Non-pigmented ciliary epithelial cell (primary cell): Measurements from ENCODE around the gene KCND3.
A peak's percentile ranks its signal among the peaks of the same experiment; 100 is the strongest.

Experiments used
- DNase-seq: peaks from one replicate; pipeline ENCODE4 v3.0.0-alpha.2; 2010; ENCODE audit warnings: low read depth

The KCND3 gene

GRCh38 chr1:111989531-111990025 lies at the start of gene KCND3:
Gene KCND3 (minus strand): TSS chr1:111989668.
- no peak for DNase-seq

DNA sequence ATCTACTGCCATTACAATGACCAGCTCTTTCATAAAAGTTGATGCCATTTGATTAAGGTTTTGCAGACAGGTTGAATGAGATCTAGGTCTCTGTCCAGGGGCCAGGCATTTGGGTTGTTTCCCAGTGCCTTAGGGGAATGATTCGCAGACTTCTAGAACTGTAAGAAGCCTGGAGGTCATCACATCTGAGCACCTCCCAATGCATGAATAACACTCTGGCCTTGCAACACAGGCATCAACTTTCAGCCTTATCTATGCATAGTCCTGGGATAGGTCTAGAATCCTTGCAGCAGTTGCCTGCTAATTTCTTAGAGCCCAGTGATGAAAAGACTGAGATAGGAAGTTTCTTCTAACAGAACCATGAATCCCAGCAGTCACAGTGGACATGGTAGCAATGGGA lies 44.8 kb upstream of the KCND3 start:
- DNase-seq = no peak

DNA sequence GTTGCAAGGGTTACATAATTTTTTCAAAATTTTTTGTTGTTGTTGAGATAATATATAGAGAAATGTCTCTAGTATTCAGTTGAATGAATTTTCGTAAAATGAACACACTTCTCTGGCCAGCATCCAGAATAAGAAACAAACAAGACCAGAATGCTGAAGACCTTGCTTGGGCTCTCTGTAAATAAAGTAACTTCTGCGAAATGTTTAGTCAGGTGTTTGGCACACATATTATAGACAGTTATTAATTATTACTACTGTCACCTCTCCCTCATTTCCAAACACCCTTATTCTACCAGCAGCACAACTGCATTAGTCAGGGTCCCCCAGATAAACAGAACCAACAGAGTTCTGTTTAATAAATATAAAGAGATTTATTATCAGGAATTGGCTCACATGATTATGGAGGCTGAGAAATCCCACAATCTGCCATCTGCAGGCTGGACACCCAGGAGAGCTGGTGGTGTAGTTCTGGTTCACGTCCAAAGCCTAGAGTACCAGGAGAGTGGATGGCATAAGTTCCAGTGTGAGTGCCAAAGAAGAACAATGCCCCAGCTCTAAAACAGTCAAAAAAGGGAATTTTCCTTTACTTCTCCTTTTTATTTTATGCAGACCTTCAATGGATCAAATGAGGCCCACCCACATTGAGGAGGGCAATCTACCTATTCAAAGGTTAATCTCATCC lies 44.1 kb upstream of the KCND3 start:
- no peak for DNase-seq

DNA sequence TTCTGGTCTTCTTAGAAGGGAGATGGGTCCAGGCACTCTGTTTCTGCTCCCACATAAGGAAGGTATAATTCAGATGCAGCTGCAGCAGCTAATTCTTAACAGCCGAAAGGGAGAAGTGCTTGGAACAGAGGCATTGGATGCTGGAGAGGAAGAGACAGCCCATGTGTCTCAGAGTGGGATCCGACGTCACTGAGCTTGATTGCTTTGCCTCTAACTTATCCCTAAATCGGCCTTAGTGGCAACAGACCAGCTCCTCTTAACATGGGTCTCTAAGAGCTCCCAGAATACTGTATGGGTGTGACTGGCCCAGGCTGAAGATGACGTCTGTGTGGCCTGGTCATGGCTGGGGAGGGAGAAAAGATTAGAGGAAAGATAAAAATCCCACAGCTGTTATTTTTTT lies 40.7 kb upstream of the KCND3 start:
- DNase-seq = no peak

DNA sequence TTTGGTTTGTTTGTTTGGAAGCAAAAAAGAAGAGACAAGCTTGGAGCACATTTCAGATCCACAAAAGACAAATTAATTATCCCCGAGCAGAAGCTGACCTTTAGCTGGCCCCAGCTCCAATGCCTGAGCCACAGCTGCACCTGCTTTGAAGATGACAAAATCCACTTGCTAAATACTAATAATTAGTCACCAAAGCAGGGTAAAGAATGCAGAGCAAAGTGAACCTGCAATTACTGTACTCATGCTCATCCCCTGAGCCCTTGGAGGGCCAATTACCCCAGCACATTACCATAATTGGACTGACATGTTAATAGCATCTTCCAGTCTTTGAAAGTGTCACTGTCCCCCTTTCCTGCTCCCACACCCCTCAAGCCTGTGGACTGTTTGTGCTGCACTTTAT lies 38.2 kb upstream of the KCND3 start:
- DNase-seq = no peak

DNA sequence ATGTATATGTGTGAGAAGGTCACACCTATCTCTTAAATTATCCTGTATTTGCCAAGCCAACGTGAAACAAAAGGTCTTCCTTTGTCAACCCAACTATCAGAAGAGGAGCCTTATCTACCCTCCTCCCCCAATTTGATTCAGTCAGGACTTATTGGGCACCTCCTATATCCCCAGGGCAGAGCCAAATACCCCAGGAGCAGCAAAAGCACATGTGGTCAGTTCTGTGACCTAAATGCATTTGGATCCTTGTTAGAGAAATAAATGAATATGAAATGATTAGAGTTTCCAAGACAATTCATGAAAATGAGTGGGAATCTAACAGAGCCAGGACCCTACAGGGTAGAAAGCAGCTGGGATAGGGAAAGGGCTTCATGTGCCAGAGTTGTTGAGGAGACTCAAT lies 37.0 kb upstream of the KCND3 start:
- DNase-seq = no peak

- DNase-seq = no peak
Observed at GRCh38 chr1:112026016-112026415, 36.5 kb upstream of the KCND3 start.

GRCh38 chr1:112021263-112021662 lies 31.8 kb upstream of the KCND3 start:
- no peak for DNase-seq

DNA sequence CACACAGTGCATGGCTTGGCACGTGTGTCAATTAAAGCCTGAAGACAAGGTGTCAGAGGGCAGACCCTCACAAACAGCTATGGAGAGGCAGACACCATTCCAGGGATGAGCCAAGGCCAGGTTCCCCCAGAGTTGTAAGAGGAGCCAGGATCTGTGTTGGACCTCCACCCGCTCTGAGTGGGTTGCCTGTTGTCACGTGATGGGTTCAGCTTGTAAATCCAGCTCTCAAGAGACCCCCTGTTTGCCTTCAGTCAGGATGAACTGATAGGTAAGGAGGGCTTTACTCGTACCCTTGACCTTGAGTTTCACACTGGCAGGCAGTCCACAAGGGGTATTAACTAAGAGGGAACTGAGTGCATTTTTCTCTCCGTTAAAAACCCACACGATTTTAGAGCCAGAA lies 27.7 kb upstream of the KCND3 start:
- DNase-seq = no peak

DNA sequence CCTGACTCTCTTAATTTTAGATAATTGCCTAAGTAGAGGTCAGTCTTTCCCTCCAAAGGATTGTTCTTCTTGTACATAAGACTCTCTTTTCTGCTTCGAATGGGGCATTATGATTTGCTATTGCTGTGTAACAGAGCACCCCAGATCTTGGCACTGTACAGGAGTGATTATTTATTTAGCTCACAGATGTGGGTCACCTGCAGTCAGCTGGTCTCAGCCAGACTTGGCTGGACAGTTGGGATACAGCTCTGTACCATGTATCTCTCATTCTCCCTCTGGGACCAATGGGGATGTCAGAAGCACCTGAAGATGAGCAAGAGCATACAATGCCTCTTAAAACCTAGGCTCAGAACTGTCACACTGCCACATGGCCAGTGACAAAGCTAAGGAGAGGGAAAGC lies 23.4 kb upstream of the KCND3 start:
- no peak for DNase-seq

- DNase-seq = peak; percentile 6
Observed at GRCh38 chr1:112011202-112011601, 21.7 kb upstream of the KCND3 start.

- DNase-seq = no peak
Observed at GRCh38 chr1:112007169-112007568, 17.7 kb upstream of the KCND3 start.

GRCh38 chr1:112006416-112007025 lies 17.1 kb upstream of the KCND3 start:
- DNase-seq = no peak

DNA sequence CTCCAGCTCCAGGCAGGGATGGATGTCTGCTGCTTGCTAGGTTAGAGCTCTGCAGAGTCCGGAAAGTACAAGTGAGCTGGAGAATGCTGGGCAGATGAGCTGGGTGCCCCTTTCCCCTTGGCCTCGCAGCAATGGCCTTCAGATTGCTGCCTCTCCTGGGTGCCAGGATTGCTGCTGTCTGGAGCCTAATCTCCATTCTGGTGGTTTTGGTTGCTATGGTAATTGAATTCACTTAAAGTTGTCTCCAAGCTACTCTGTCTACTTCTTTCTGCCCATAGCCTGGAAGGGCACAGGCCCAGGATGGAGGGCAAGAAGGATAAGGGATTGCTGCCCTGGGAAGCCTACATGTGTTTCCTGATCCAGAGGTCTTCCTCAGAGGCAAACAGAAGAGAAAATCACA lies 14.6 kb upstream of the KCND3 start:
- no peak for DNase-seq

DNA sequence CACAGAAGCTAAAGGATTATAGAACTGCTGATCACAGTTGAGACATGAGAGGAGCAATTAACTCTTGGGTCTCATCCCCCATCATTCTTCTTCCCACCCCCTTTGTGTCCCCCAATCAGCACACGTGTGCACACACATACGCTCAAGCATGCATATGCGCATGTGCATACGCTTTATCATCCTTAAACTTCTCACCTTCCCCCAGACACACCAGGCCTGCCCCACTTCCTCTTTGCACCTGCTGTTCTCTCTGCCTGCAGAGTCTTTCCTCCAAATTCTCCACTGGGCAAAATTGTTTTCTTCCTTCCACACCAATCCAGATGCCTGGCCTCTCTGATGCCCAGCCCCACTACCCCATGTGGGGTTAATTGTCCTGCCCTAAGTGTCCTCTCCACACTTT lies 13.0 kb upstream of the KCND3 start:
- DNase-seq = no peak

DNA sequence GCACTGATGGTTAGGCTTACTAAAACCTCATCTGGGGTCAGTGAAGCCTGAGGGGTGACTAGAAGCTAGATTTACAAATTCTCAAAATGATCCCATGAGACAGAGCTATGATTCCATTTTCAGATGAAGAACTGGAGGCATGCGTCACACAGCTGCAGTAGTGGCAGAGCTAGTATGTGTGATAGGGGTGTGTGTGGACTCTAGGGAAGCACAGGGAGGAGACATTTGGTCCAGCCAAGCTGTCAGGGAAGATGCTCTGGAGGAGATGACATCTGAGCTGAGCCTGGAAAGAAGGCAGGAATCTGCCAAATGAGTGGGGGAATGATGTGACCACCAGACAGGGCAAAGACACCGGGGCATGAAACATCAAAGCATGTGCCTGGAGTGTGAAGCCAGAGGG lies 12.0 kb upstream of the KCND3 start:
- no peak for DNase-seq

DNA sequence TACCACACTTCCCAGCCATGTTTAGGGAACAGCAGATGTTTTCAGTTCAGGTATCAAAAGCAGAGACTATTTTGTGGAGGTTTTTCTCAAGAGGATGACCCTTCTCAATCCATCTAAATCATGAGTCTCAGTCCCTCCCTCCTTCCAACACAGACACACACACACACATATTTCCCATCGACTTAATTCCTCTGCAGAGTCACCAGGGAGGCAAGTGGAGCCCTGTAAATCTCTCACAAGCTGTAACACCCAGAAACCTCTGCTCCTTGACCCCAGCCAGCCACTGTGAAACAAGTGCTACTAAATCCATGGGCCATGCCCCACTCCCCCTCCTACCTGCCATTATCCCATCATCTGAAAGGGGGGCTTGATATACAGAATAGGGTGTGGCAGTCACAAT lies 10.6 kb upstream of the KCND3 start:
- DNase-seq = no peak

- no peak for DNase-seq
Observed at GRCh38 chr1:111998332-111998731, 8.9 kb upstream of the KCND3 start.

DNA sequence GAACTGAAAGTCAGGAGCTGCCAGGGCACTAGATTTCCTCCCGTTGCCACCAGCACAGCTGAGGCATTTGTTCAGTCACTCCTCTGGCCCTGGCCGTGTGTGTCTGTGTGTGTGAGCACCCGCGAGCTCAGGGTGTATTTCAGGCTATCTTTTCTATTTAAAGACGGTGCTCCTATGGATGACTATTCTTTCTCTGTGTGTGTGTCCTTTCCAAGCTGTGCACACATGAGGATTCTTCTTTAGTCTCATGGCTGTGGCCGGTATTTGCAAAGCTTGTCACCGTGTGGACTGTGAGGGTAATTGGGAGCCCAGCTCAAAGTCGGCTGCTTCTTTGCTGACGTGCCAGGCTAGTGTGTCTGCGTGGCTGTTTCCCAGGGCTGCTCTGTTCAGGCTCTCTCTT lies 3.0 kb upstream of the KCND3 start:
- DNase-seq = no peak

DNA sequence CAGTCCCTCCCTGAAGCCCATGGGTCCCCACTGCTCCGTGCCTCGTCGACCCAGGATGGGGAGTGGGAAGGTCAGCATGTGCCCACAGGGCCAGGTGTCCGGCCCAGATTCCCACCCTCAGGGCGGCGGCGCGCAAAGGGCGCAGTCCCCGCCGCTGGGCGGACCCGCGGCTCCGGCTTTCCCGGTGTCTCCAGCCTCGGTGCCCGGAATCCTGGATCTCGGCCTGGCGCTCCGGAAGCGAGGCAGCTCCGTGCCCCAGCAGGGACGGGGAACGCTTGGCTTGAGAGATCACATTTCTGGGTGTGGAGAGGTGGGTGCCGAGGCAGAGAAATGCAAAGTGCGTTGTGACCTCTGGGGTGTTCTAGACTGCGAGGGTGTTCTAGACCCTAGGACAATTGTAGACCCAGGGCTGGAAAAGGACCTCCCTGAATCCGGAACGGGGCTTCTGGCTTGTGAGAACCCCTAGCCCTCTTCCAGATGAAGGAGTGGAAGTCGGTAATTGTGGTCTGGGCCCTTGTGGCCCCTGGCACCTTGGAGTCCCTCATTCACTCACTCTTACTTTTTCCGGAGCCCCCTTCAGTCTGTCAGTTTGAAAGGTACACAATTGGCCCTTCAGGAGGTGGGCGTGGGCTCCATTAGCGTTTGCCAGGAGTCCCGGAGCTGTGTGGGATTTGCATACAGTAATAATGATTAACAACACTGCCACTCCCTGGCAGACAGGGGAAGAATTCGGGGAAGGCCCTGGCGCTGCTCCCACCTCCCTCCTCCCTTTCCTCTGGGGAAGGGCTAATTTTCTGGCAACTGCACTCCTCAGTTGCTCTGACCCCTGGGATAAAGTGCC lies 1.6 kb upstream of the KCND3 start:
- no peak for DNase-seq

DNA sequence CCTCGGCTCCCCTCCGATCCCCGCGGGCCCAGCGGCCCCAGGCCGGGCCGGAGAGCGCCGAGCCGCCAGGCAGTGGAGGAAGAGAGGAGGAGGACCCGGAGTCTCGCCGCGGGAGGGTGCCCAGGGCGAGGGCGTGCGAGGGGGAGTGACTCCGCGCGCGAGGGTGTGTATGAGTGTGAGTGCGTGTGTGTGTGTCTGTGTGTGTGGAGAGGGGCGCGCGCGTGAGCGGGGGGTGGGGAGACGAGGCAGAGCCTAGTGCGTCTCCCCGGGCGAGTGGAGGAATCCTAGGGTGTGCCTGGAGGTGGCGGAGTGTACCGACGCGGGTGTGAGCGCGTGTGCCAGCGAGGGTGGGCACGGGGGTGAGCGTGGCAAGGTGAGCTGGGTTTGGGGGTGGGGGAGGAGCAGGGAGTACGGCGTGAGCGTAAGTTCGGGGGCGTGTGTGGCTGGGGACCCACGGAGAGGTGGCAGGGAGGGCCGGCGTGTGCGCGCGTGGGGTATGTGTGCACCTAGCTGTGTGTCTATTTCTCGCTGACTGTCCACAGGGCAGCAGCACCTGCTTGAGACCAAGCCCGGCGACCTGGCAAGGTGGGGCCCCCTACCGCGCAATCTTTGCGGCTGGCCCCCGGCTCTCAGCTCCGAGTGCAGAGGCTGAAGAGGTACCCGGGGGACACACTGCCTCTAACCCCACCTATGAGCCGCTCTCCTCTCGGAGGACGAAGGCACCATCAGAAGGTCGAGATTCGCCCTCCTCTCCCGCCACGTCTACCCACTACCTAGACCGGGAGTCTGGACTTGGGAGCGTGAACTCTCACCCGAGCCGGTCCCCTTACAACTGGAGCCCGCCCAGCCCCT lies 784 bp upstream of the KCND3 start:
- no peak for DNase-seq
